K562 (cell line): Measurements from ENCODE around the gene RER1. TPM values are rescaled to one million over a fixed set of nuclear protein-coding genes. Genes with fewer than 3 reads are reported as not detected.

Source experiments
- ARHGAP35 ChIP-seq: fragments of 450-650 bp; IDR thresholded peaks from 2 replicates; pipeline ENCODE4 v1.6.1; 2018; ENCODE audit not compliant: partially characterized antibody
- ATF1 ChIP-seq, 2 experiments: fragments of 450-650 bp in 1 of 2; IDR thresholded peaks; 2 replicates each; pipeline ENCODE4 v1.6.1; 2016; ENCODE audit warnings: missing compliant biosample characterization in 1 of 2, missing genetic modification characterization in 1 of 2
- BACH1 ChIP-seq: fragments of 200-800 bp; sonication (Bioruptor generic); IDR thresholded peaks from 2 replicates; pipeline ENCODE4 v1.6.1; 2016; ENCODE audit warnings: missing genetic modification characterization, missing compliant biosample characterization
- FIP1L1 ChIP-seq: fragments of 200-400 bp; formaldehyde crosslinking; IDR thresholded peaks from 2 replicates; pipeline ENCODE4 v1.6.1; 2018; ENCODE audit warnings: mild to moderate bottlenecking, low read depth, low read length; ENCODE audit not compliant: poor library complexity, severe bottlenecking
- HDAC8 ChIP-seq: fragments of 450-650 bp; IDR thresholded peaks from 2 replicates; pipeline ENCODE4 v1.6.1; 2016; ENCODE audit warnings: mild to moderate bottlenecking, missing genetic modification characterization, moderate library complexity, missing compliant biosample characterization
- IRF2 ChIP-seq: sonication (generic); formaldehyde crosslinking; IDR thresholded peaks from 2 replicates; pipeline ENCODE4 v1.8.1; 2022; ENCODE audit warnings: mild to moderate bottlenecking, missing genetic modification reagents
- MAFK ChIP-seq: IDR thresholded peaks from 2 replicates; pipeline ENCODE4 v1.6.1; 2011; ENCODE audit warnings: low read length, improper control_type of control experiment
- MIER1 ChIP-seq: fragments of 450-650 bp; IDR thresholded peaks from 2 replicates; pipeline ENCODE4 v1.6.1; 2016; ENCODE audit warnings: antibody characterized with exemption, mild to moderate bottlenecking, low read depth
- MYNN ChIP-seq, 2 experiments: sonication (generic); formaldehyde crosslinking in 1 of 2; IDR thresholded peaks; 2 replicates each; pipeline versions ENCODE4 v1.5.0 to v1.6.1; 2016 to 2020; ENCODE audit warnings: antibody characterized with exemption in 1 of 2, missing genetic modification reagents in 1 of 2
- NFIX ChIP-seq: fragments of 250-450 bp; sonication (Bioruptor Pico); IDR thresholded peaks from 2 replicates; pipeline ENCODE4 v1.4.0; 2020; ENCODE audit warnings: low read depth, mild to moderate bottlenecking, moderate library complexity
- POLR2H ChIP-seq: IDR thresholded peaks from 2 replicates; pipeline ENCODE4 v1.6.1; 2016; ENCODE audit warnings: missing genetic modification characterization, low read depth, mild to moderate bottlenecking, control low read depth, missing compliant biosample characterization, moderate library complexity
- POLR3A ChIP-seq: IDR thresholded peaks from 2 replicates; pipeline ENCODE4 v1.6.1; 2011; ENCODE audit warnings: borderline replicate concordance, mild to moderate bottlenecking, moderate library complexity; ENCODE audit not compliant: insufficient read length, insufficient read depth; ENCODE audit errors: extremely low read depth
- RFX5 ChIP-seq: IDR thresholded peaks from 2 replicates; pipeline ENCODE4 v1.6.1; 2011; ENCODE audit warnings: low read depth, mild to moderate bottlenecking, improper control_type of control experiment, low read length
- SAFB ChIP-seq: fragments of 200-400 bp; formaldehyde crosslinking; IDR thresholded peaks from 2 replicates; pipeline ENCODE4 v1.6.1; 2017; ENCODE audit warnings: low read depth, low read length, borderline replicate concordance
- TAL1 ChIP-seq: fragments of 450-650 bp; IDR thresholded peaks from 2 replicates; pipeline ENCODE4 v1.6.1; 2016; ENCODE audit warnings: mild to moderate bottlenecking
- TEAD1 ChIP-seq, 2 experiments: fragments of 450-650 bp in 1 of 2; sonication (generic) in 1 of 2; formaldehyde crosslinking; IDR thresholded peaks; 2 replicates each; pipeline versions ENCODE4 v1.4.0 to v1.8.0; 2020 to 2022; ENCODE audit warnings: mild to moderate bottlenecking in 2 of 2, missing genetic modification reagents in 1 of 2
- ZBTB7A ChIP-seq: IDR thresholded peaks from 2 replicates; pipeline ENCODE4 v1.6.1; 2011; ENCODE audit warnings: low read depth, mild to moderate bottlenecking, low read length, moderate library complexity, borderline replicate concordance; ENCODE audit not compliant: control insufficient read depth
- ZC3H8 ChIP-seq: fragments of 450-650 bp; IDR thresholded peaks from 2 replicates; pipeline ENCODE4 v1.6.1; 2017
- ZNF134 ChIP-seq: fragments of 250-450 bp; sonication (Bioruptor Pico); conservative IDR thresholded peaks from 2 replicates; pipeline ENCODE4 v1.4.0; 2020
- ZNF140 ChIP-seq: fragments of 250-450 bp; sonication (Bioruptor Pico); IDR thresholded peaks from 2 replicates; pipeline ENCODE4 v1.8.0; 2021; ENCODE audit warnings: moderate library complexity, mild to moderate bottlenecking, inconsistent platforms
- ZNF146 ChIP-seq: IDR thresholded peaks from one replicate; pipeline ENCODE4 v1.6.1; 2018; ENCODE audit warnings: missing compliant biosample characterization; ENCODE audit not compliant: unreplicated experiment
- ZNF217 ChIP-seq: sonication (generic); formaldehyde crosslinking; IDR thresholded peaks from 2 replicates; pipeline ENCODE4 v1.8.0; 2022; ENCODE audit warnings: mild to moderate bottlenecking, missing genetic modification reagents
- ZNF551 ChIP-seq: fragments of 250-450 bp; sonication (Bioruptor Pico); IDR thresholded peaks from 2 replicates; pipeline ENCODE4 v1.5.0; 2021; ENCODE audit warnings: mild to moderate bottlenecking, moderate library complexity
- polyA plus RNA-seq, 8 experiments: library from polyadenylated mRNA; depleted of rRNA in 4 of 8; stranded (reverse) in 5 of 8; unstranded in 3 of 8; fragments of >200 nt; fragmentation: Nextera tagmentation in 2 of 8; fragmentation: Illumina TruSeq in 1 of 8; extraction: Ambion mirVana in 2 of 8; extraction: Trizol in 1 of 8; gene quantifications; 2 replicates each; pipeline versions ENCODE4 v1.2.1 to v1.2.3, GENCODE V29; 2011 to 2014; ENCODE audit warnings: inconsistent platforms in 1 of 8, missing spikeins in 1 of 8
- total RNA-seq, 7 experiments: library from RNA; depleted of rRNA in 6 of 7; stranded (reverse); fragments of >200 nt in 6 of 7; fragmentation: Illumina TruSeq in 2 of 7; extraction: Trizol in 2 of 7; gene quantifications; 2 replicates each; pipeline versions ENCODE4 v1.2.1 to v1.2.3, GENCODE V29; 2011 to 2021; ENCODE audit warnings: low replicate concordance in 1 of 7
- TF ChIP-seq, protein P1 (sequence below): fragments of 450-650 bp; IDR thresholded peaks from 2 replicates; pipeline ENCODE4 v1.6.1; 2017; ENCODE audit warnings: antibody characterized with exemption
- TF ChIP-seq, protein P2 (sequence below): sonication (generic); formaldehyde crosslinking; IDR thresholded peaks from 2 replicates; pipeline ENCODE4 v1.8.1; 2023; ENCODE audit warnings: missing genetic modification reagents, mild to moderate bottlenecking, borderline replicate concordance

The RER1 gene
- total and polyA plus RNA-seq, 9 of the 15 experiments (the other 6 are each of a cell fraction or from before 2014, with no cell fraction given): 19.6 to 354 (median 183) TPM

DNA sequence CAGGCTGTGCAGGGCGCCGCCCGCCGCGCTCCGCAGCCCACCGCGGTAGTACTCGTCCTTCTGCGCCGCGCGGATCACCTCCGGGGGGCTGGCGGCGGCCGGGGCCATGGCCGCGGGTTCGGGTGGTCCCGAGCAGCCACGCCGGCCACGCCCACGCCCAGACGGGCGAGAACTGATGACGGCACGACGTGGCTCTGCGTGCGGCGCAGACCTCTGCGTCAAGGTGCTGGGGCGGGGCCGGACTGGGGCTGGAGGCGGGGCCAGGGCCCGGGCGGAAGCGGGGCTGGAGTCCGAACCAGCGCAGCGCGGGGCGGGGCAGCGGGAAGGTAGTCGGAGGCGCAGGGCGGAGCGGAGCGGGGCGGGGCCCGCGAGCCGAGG, 20.7 kb downstream of the RER1 start, which contains the start of gene PEX10 (continued):
- TF ChIP-seq ZNF134 (CRISPR knock-in tag): no peak
- no peak for TF ChIP-seq ZC3H8
- no peak for TF ChIP-seq TEAD1 (CRISPR knock-in tag; IDR thresholded peaks at IDR 0.05)
- no peak for TF ChIP-seq MIER1
- no peak for TF ChIP-seq NFIX (CRISPR knock-in tag)
- TF ChIP-seq TAL1: no peak
- no peak for TF ChIP-seq BACH1 (tag)
- TF ChIP-seq POLR2H (tag): no peak
- TF ChIP-seq ZNF217 (CRISPR knock-in tag): no peak
- TF ChIP-seq ZNF551: no peak
- no peak for TF ChIP-seq SAFB
- TF ChIP-seq RFX5: no peak
- 0 out of 2 replicates have a peak, but pooled peaks have one; percentile 66 for TF ChIP-seq IRF2 (CRISPR knock-in tag)
- no peak for TF ChIP-seq MAFK
- TF ChIP-seq ATF1 (CRISPR knock-in tag; IDR thresholded peaks at IDR 0.05): peak; percentile 98
- TF ChIP-seq ATF1 (tag; IDR thresholded peaks at IDR 0.05): peak; percentile 99
- TF ChIP-seq ZNF140 (CRISPR knock-in tag): no peak
- TF ChIP-seq ARHGAP35: no peak
- TF ChIP-seq ZNF146 (CRISPR knock-in tag): no peak
- no peak for TF ChIP-seq MYNN (IDR thresholded peaks at IDR 0.05)
- TF ChIP-seq MYNN (CRISPR knock-in tag; IDR thresholded peaks at IDR 0.05): no peak
- peak; percentile 48 for TF ChIP-seq FIP1L1
- TF ChIP-seq, protein P1, sequence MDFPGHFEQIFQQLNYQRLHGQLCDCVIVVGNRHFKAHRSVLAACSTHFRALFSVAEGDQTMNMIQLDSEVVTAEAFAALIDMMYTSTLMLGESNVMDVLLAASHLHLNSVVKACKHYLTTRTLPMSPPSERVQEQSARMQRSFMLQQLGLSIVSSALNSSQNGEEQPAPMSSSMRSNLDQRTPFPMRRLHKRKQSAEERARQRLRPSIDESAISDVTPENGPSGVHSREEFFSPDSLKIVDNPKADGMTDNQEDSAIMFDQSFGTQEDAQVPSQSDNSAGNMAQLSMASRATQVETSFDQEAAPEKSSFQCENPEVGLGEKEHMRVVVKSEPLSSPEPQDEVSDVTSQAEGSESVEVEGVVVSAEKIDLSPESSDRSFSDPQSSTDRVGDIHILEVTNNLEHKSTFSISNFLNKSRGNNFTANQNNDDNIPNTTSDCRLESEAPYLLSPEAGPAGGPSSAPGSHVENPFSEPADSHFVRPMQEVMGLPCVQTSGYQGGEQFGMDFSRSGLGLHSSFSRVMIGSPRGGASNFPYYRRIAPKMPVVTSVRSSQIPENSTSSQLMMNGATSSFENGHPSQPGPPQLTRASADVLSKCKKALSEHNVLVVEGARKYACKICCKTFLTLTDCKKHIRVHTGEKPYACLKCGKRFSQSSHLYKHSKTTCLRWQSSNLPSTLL: no peak
- peak; percentile 92; the same call in 1 of the 2 replicates for TF ChIP-seq ZBTB7A
- TF ChIP-seq, protein P2, sequence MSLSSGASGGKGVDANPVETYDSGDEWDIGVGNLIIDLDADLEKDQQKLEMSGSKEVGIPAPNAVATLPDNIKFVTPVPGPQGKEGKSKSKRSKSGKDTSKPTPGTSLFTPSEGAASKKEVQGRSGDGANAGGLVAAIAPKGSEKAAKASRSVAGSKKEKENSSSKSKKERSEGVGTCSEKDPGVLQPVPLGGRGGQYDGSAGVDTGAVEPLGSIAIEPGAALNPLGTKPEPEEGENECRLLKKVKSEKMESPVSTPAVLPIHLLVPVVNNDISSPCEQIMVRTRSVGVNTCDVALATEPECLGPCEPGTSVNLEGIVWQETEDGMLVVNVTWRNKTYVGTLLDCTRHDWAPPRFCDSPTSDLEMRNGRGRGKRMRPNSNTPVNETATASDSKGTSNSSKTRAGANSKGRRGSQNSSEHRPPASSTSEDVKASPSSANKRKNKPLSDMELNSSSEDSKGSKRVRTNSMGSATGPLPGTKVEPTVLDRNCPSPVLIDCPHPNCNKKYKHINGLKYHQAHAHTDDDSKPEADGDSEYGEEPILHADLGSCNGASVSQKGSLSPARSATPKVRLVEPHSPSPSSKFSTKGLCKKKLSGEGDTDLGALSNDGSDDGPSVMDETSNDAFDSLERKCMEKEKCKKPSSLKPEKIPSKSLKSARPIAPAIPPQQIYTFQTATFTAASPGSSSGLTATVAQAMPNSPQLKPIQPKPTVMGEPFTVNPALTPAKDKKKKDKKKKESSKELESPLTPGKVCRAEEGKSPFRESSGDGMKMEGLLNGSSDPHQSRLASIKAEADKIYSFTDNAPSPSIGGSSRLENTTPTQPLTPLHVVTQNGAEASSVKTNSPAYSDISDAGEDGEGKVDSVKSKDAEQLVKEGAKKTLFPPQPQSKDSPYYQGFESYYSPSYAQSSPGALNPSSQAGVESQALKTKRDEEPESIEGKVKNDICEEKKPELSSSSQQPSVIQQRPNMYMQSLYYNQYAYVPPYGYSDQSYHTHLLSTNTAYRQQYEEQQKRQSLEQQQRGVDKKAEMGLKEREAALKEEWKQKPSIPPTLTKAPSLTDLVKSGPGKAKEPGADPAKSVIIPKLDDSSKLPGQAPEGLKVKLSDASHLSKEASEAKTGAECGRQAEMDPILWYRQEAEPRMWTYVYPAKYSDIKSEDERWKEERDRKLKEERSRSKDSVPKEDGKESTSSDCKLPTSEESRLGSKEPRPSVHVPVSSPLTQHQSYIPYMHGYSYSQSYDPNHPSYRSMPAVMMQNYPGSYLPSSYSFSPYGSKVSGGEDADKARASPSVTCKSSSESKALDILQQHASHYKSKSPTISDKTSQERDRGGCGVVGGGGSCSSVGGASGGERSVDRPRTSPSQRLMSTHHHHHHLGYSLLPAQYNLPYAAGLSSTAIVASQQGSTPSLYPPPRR (CRISPR knock-in tag): no peak
- 0 out of 2 replicates have a peak, but pooled peaks have one; percentile 42 for TF ChIP-seq HDAC8
- no peak for TF ChIP-seq POLR3A
